ENCODE data around the gene CRIP1. TPM values are rescaled to one million over a fixed set of nuclear protein-coding genes. Genes with fewer than 3 reads are reported as not detected.

CRIP1 gene
- polyA plus RNA-seq, 2 of the 4 experiments (the other 2 are of a cell fraction) = 280 to 999 TPM

GRCh38 chr14:105445290-105445689 is 41.4 kb upstream of the CRIP1 start:
- Histone ChIP-seq H3K4me2 (no peak overlapping the region), H3K27ac (no peak overlapping the region), H3K9me3 (no peaks in the 10 kb centered on the region), H3K4me1 (0 out of 3 replicates have a peak, but pooled peaks cover 6% of the 10 kb centered on the region), H3K4me3 (no peak overlapping the region)
- DNase-seq (ENCODE audit: low read depth in 1 of 2, low spot score in 1 of 2) (no peak), FAIRE-seq (no peak), ATAC-seq (no peak)
- 93% methylated on average over 24 of the region's 24 CpGs for WGBS (ENCODE audit: missing lambda C conversion rate)
- POLR2A ChIA-PET = no interaction called here
- no peak for TF ChIP-seq TFCP2L1 (CRISPR knock-in tag; IDR thresholded peaks at IDR 0.05)
- no peak for TF ChIP-seq ZC3H11A (IDR thresholded peaks at IDR 0.05)
- TF ChIP-seq HMGXB4 (CRISPR knock-in tag; IDR thresholded peaks at IDR 0.05; ENCODE audit: borderline replicate concordance) = no peak
- TF ChIP-seq GATA3 (IDR thresholded peaks at IDR 0.05; ENCODE audit: borderline replicate concordance) = no peak
- no peak for TF ChIP-seq BHLHE40 (IDR thresholded peaks at IDR 0.05; ENCODE audit: low read depth, low read length)
- TF ChIP-seq POLR2A (IDR thresholded peaks at IDR 0.05; ENCODE audit: low read length) = no peak
- TF ChIP-seq REST (IDR thresholded peaks at IDR 0.05) = no peak
- no peak for TF ChIP-seq BCL3 (IDR thresholded peaks at IDR 0.05)
- no peak for TF ChIP-seq RNF2 (IDR thresholded peaks at IDR 0.05; ENCODE audit: borderline replicate concordance, low read depth)
- TF ChIP-seq SMC3 (IDR thresholded peaks at IDR 0.05) = no peak
- no peak for TF ChIP-seq FOSL2 (IDR thresholded peaks at IDR 0.05)
- TF ChIP-seq FOSL2 (CRISPR knock-in tag; IDR thresholded peaks at IDR 0.05) = no peak
- TF ChIP-seq KDM5A (IDR thresholded peaks at IDR 0.05) = no peak
- no peak for TF ChIP-seq PBX3 (IDR thresholded peaks at IDR 0.05)
- no peak for TF ChIP-seq CHD2 (IDR thresholded peaks at IDR 0.05; ENCODE audit: low read length, partially characterized antibody)
- TF ChIP-seq EHF (CRISPR knock-in tag; IDR thresholded peaks at IDR 0.05) = no peak
- no peak for TF ChIP-seq CTCF (IDR thresholded peaks at IDR 0.05)
- TF ChIP-seq POLR2AphosphoS2 (conservative IDR thresholded peaks at IDR 0.05; ENCODE audit: low read length) = no peak
- TF ChIP-seq ZFP36 (IDR thresholded peaks at IDR 0.05; ENCODE audit: borderline replicate concordance, partially characterized antibody) = no peak
- no peak for TF ChIP-seq HOXA7 (CRISPR knock-in tag; IDR thresholded peaks at IDR 0.05)
- CTCF ChIA-PET = interaction anchor here (1.3 to 1.6 kb wide), 3 partner anchors 36 to 83 kb away, joined by 3 to 7 read pairs (median 6); no protein-coding TSS in a partner anchor
